Neural cell (in vitro differentiated cells): ENCODE measurements around the gene ZKSCAN1. TPM values are rescaled to one million over a fixed set of nuclear protein-coding genes. Genes with fewer than 3 reads are reported as not detected.

Experiments used
- H2AFZ ChIP-seq: fragments of 200-600, 300-800 bp; sonication (generic), shearing (Covaris generic); 2 replicates; pipeline ENCODE4 v1.6.0; 2014; ENCODE audit warnings: low read depth, mild to moderate bottlenecking, antibody characterized with exemption, low read length, moderate library complexity
- H3F3A ChIP-seq: fragments of 200-600 bp; shearing (Covaris generic); 2 replicates; pipeline ENCODE4 v1.6.1; 2016; ENCODE audit warnings: mild to moderate bottlenecking, moderate library complexity, mixed read lengths, antibody characterized with exemption, low read length; ENCODE audit not compliant: insufficient read depth, poor library complexity, severe bottlenecking
- H3K27ac ChIP-seq: fragments of 200-600, 300-800 bp; sonication (generic), shearing (Covaris generic); 2 replicates; pipeline ENCODE4 v1.5.1; 2014; ENCODE audit warnings: mild to moderate bottlenecking, low read length, moderate library complexity
- H3K27me3 ChIP-seq: fragments of 300-800, 200-600 bp; sonication (generic), shearing (Covaris generic); 2 replicates; pipeline ENCODE4 v1.6.0; 2014; ENCODE audit warnings: mild to moderate bottlenecking, low read depth, low read length, moderate library complexity; ENCODE audit not compliant: insufficient read depth
- H3K36me3 ChIP-seq: fragments of 300-800, 200-600 bp; sonication (generic), shearing (Covaris generic); 2 replicates; pipeline ENCODE4 v1.5.1; 2014; ENCODE audit warnings: mild to moderate bottlenecking, antibody characterized with exemption, low read length, moderate library complexity; ENCODE audit not compliant: insufficient read depth
- H3K4me2 ChIP-seq: fragments of 300-800, 200-600 bp; sonication (generic), shearing (Covaris generic); 2 replicates; pipeline ENCODE4 v1.6.0; 2014; ENCODE audit warnings: mild to moderate bottlenecking, low read length
- H3K4me3 ChIP-seq: fragments of 300-800, 200-600 bp; sonication (generic), shearing (Covaris generic); 2 replicates; pipeline ENCODE4 v1.5.1; 2014; ENCODE audit warnings: mild to moderate bottlenecking, low read length, moderate library complexity
- H3K79me2 ChIP-seq: fragments of 200-600 bp; shearing (Covaris generic); replicated peaks from 2 replicates; pipeline ENCODE4 v1.6.0; 2014; ENCODE audit warnings: mild to moderate bottlenecking, low read length, moderate library complexity; ENCODE audit not compliant: insufficient read depth
- H3K9ac ChIP-seq: fragments of 300-800, 200-600 bp; sonication (generic), shearing (Covaris generic); 2 replicates; pipeline ENCODE4 v1.6.1; 2016; ENCODE audit warnings: mild to moderate bottlenecking, low read length, mixed read lengths
- H3K9me2 ChIP-seq: fragments of 200-600 bp; shearing (Covaris generic); 2 replicates; pipeline ENCODE4 v1.6.1; 2016; ENCODE audit warnings: mild to moderate bottlenecking, low read length, mixed read lengths; ENCODE audit not compliant: insufficient read depth
- H3K9me3 ChIP-seq: fragments of 200-600, 300-800 bp; sonication (generic), shearing (Covaris generic); 2 replicates; pipeline ENCODE4 v1.6.1; 2016; ENCODE audit warnings: mild to moderate bottlenecking, mixed run types, low read length, moderate library complexity, mixed read lengths
- H4K20me1 ChIP-seq: fragments of 200-600 bp; shearing (Covaris generic); 2 replicates; pipeline ENCODE4 v1.6.1; 2016; ENCODE audit warnings: mild to moderate bottlenecking, mixed run types; ENCODE audit not compliant: insufficient read depth
- EP300 ChIP-seq: fragments of 450-650 bp; conservative IDR thresholded peaks from 2 replicates; pipeline ENCODE4 v1.6.1; 2014; ENCODE audit warnings: antibody characterized with exemption, mild to moderate bottlenecking, moderate library complexity; ENCODE audit not compliant: poor library complexity, severe bottlenecking
- EZH2 ChIP-seq: fragments of 200-600, 300-800 bp; shearing (Covaris generic), sonication (generic); IDR thresholded peaks from 2 replicates; pipeline ENCODE4 v1.6.1; 2014; ENCODE audit warnings: antibody characterized with exemption, low read length, borderline replicate concordance, mild to moderate bottlenecking; ENCODE audit not compliant: insufficient read depth, poor library complexity, severe bottlenecking
- MXI1 ChIP-seq: fragments of 450-650 bp; conservative IDR thresholded peaks from 2 replicates; pipeline ENCODE4 v1.6.1; 2014; ENCODE audit warnings: antibody characterized with exemption, mild to moderate bottlenecking; ENCODE audit not compliant: poor library complexity, severe bottlenecking
- POLR2AphosphoS5 ChIP-seq: IDR thresholded peaks from 2 replicates; pipeline ENCODE4 v1.6.1; 2012
- RAD21 ChIP-seq: fragments of 450-650 bp; conservative IDR thresholded peaks from 2 replicates; pipeline ENCODE4 v1.6.1; 2014; ENCODE audit warnings: antibody characterized with exemption, mild to moderate bottlenecking, moderate library complexity
- SMC3 ChIP-seq: fragments of 450-650 bp; conservative IDR thresholded peaks from 2 replicates; pipeline ENCODE4 v1.6.1; 2014; ENCODE audit warnings: antibody characterized with exemption, mild to moderate bottlenecking, moderate library complexity; ENCODE audit not compliant: poor library complexity
- TAF1 ChIP-seq: IDR thresholded peaks from 2 replicates; pipeline ENCODE4 v1.6.1; 2012; ENCODE audit warnings: low read depth
- polyA plus RNA-seq: library from polyadenylated mRNA; depleted of rRNA; stranded (reverse); fragments of >200 nt; gene quantifications from 2 replicates; pipeline ENCODE4 v1.2.3, GENCODE V29; 2014
- TF ChIP-seq, protein P1 (sequence below): fragments of 450-650 bp; IDR thresholded peaks from 2 replicates; pipeline ENCODE4 v1.5.1; 2014; ENCODE audit warnings: antibody characterized with exemption, mild to moderate bottlenecking, moderate library complexity; ENCODE audit not compliant: poor library complexity, severe bottlenecking
- TF ChIP-seq, protein P2 (sequence below): IDR thresholded peaks from 2 replicates; pipeline ENCODE4 v1.6.1; 2012; ENCODE audit warnings: borderline replicate concordance

The ZKSCAN1 gene
- polyA plus RNA-seq, 1 donor from 2014 or later: 26.6 TPM

GRCh38 chr7:100033526-100033925 lies 18.1 kb downstream of the ZKSCAN1 start:
- Histone ChIP-seq H3K79me2 (no peaks in the 10 kb centered on the region), H3K27me3 (no peaks in the 10 kb centered on the region), H3K36me3 (peaks cover 9% of the 10 kb centered on the region), H4K20me1 (no peaks in the 10 kb centered on the region), H3K9me2 (no peaks in the 10 kb centered on the region), H3K9ac (no peak overlapping the region), H3K4me3 (no peak overlapping the region), H3K4me2 (no peak overlapping the region), H2AFZ (no peak overlapping the region), H3K9me3 (no peaks in the 10 kb centered on the region), H3K27ac (no peak overlapping the region), H3F3A (no peaks in the 10 kb centered on the region)
- no peak for TF ChIP-seq RAD21

DNA sequence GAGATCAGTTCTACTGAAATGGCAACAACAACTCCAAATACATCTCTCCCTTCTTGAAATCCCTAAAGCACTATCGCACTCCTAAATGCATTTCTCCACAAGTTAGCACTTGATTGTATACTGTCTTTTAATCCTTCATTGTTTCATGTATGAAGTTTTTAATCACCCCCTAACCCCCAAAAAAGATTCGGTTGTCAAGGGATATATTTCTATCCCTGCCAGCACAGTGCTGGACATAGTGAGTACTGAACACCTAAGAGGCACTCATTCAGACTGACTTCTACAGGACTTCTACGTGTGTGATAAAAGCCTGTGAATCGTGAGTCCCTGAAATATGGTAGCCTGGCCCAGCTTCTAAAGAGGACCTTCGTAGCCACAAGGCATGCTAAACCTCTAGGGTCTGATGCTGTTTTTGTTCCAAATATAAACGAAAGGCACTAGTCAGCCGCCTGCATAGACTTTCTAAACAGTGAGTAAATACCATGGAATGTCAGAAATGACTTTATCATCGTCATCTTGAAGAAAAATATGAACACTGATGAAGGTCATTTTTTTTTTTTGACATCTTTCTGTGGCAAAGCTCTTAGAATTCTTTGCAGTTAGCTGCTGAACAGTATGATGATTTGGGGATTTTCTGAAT lies 19.6 kb downstream of the ZKSCAN1 start:
- H3K79me2 ChIP-seq: no peaks in the 10 kb centered on the region
- no peak overlapping the region for H3K4me3 ChIP-seq

More for the DNA sequence above, 19.6 kb downstream of the ZKSCAN1 start:
- peaks cover 9% of the 10 kb centered on the region for H3K36me3 ChIP-seq
- TF ChIP-seq, protein P1, sequence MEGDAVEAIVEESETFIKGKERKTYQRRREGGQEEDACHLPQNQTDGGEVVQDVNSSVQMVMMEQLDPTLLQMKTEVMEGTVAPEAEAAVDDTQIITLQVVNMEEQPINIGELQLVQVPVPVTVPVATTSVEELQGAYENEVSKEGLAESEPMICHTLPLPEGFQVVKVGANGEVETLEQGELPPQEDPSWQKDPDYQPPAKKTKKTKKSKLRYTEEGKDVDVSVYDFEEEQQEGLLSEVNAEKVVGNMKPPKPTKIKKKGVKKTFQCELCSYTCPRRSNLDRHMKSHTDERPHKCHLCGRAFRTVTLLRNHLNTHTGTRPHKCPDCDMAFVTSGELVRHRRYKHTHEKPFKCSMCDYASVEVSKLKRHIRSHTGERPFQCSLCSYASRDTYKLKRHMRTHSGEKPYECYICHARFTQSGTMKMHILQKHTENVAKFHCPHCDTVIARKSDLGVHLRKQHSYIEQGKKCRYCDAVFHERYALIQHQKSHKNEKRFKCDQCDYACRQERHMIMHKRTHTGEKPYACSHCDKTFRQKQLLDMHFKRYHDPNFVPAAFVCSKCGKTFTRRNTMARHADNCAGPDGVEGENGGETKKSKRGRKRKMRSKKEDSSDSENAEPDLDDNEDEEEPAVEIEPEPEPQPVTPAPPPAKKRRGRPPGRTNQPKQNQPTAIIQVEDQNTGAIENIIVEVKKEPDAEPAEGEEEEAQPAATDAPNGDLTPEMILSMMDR: no peak
- TF ChIP-seq, protein P2, sequence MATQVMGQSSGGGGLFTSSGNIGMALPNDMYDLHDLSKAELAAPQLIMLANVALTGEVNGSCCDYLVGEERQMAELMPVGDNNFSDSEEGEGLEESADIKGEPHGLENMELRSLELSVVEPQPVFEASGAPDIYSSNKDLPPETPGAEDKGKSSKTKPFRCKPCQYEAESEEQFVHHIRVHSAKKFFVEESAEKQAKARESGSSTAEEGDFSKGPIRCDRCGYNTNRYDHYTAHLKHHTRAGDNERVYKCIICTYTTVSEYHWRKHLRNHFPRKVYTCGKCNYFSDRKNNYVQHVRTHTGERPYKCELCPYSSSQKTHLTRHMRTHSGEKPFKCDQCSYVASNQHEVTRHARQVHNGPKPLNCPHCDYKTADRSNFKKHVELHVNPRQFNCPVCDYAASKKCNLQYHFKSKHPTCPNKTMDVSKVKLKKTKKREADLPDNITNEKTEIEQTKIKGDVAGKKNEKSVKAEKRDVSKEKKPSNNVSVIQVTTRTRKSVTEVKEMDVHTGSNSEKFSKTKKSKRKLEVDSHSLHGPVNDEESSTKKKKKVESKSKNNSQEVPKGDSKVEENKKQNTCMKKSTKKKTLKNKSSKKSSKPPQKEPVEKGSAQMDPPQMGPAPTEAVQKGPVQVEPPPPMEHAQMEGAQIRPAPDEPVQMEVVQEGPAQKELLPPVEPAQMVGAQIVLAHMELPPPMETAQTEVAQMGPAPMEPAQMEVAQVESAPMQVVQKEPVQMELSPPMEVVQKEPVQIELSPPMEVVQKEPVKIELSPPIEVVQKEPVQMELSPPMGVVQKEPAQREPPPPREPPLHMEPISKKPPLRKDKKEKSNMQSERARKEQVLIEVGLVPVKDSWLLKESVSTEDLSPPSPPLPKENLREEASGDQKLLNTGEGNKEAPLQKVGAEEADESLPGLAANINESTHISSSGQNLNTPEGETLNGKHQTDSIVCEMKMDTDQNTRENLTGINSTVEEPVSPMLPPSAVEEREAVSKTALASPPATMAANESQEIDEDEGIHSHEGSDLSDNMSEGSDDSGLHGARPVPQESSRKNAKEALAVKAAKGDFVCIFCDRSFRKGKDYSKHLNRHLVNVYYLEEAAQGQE: no peak
- TF ChIP-seq TAF1 (no peak), SMC3 (no peak), POLR2AphosphoS5 (no peak), RAD21 (no peak), EP300 (no peak), MXI1 (no peak), EZH2 (no peak)
- H3K4me2 ChIP-seq: no peak overlapping the region
- H3K27ac ChIP-seq: no peak overlapping the region
- H3K27me3 ChIP-seq: no peaks in the 10 kb centered on the region
- H4K20me1 ChIP-seq: no peaks in the 10 kb centered on the region
- no peaks in the 10 kb centered on the region for H3K9me3 ChIP-seq
- no peaks in the 10 kb centered on the region for H3K9me2 ChIP-seq
- no peak overlapping the region for H2AFZ ChIP-seq
- H3K9ac ChIP-seq: no peak overlapping the region
- no peaks in the 10 kb centered on the region for H3F3A ChIP-seq
